ENCODE data around the gene MRPL37. TPM values are rescaled to one million over a fixed set of nuclear protein-coding genes. Genes with fewer than 3 reads are reported as not detected.
A peak's percentile ranks its signal among the peaks of the same experiment; 100 is the strongest.

MRPL37 gene
- total RNA-seq, 1 donor from 2014 or later = 80.0 TPM

- Histone ChIP-seq H3K4me1 (ENCODE audit: insufficient read depth, low read length) (peaks cover 23% of the 10 kb centered on the region), H3K79me2 (ENCODE audit: insufficient read depth, low read length) (no peaks in the 10 kb centered on the region), H2AFZ (ENCODE audit: low read depth, low read length) (no peak overlapping the region), H3K4me2 (ENCODE audit: low read length) (no peak overlapping the region), H3K27ac (ENCODE audit: low read depth, low read length) (peak overlapping the region; percentile 5), H3K36me3 (ENCODE audit: insufficient read depth, low read length) (no peaks in the 10 kb centered on the region), H3K4me3 (ENCODE audit: insufficient read depth, low read depth, low read length) (no peak overlapping the region), H3K9me3 (ENCODE audit: insufficient read depth, low read depth, low read length) (no peaks in the 10 kb centered on the region), H3K9ac (ENCODE audit: low read length) (no peak overlapping the region), H3K27me3 (ENCODE audit: insufficient read depth, low read length) (no peaks in the 10 kb centered on the region), H4K20me1 (ENCODE audit: insufficient read depth, low read length) (no peaks in the 10 kb centered on the region)
- Mint-ChIP-seq H3K27ac (ENCODE audit: unreplicated experiment) (peak overlapping the region; percentile 62), H3K27me3 (ENCODE audit: low read depth, unreplicated experiment) (no peaks in the 10 kb centered on the region), H3K36me3 (ENCODE audit: low read depth, unreplicated experiment) (peaks cover 6% of the 10 kb centered on the region), H3K9me3 (ENCODE audit: unreplicated experiment) (no peaks in the 10 kb centered on the region), H3K4me3 (ENCODE audit: unreplicated experiment) (no peak overlapping the region), H3K4me1 (ENCODE audit: low read depth, unreplicated experiment) (peaks cover 31% of the 10 kb centered on the region)
- TF ChIP-seq, protein P1, sequence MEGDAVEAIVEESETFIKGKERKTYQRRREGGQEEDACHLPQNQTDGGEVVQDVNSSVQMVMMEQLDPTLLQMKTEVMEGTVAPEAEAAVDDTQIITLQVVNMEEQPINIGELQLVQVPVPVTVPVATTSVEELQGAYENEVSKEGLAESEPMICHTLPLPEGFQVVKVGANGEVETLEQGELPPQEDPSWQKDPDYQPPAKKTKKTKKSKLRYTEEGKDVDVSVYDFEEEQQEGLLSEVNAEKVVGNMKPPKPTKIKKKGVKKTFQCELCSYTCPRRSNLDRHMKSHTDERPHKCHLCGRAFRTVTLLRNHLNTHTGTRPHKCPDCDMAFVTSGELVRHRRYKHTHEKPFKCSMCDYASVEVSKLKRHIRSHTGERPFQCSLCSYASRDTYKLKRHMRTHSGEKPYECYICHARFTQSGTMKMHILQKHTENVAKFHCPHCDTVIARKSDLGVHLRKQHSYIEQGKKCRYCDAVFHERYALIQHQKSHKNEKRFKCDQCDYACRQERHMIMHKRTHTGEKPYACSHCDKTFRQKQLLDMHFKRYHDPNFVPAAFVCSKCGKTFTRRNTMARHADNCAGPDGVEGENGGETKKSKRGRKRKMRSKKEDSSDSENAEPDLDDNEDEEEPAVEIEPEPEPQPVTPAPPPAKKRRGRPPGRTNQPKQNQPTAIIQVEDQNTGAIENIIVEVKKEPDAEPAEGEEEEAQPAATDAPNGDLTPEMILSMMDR (IDR thresholded peaks at IDR 0.05; ENCODE audit: insufficient read depth, low read depth, low read length) = no peak
- no peak for TF ChIP-seq EZH2 (IDR thresholded peaks at IDR 0.05; ENCODE audit: insufficient read depth, low read length)
- FAIRE-seq (no peak), DNase-seq (ENCODE audit: low read depth) (peak; percentile 89)
Measured at GRCh38 chr1:54255026-54255702, 55.2 kb downstream of the MRPL37 start.

DNA sequence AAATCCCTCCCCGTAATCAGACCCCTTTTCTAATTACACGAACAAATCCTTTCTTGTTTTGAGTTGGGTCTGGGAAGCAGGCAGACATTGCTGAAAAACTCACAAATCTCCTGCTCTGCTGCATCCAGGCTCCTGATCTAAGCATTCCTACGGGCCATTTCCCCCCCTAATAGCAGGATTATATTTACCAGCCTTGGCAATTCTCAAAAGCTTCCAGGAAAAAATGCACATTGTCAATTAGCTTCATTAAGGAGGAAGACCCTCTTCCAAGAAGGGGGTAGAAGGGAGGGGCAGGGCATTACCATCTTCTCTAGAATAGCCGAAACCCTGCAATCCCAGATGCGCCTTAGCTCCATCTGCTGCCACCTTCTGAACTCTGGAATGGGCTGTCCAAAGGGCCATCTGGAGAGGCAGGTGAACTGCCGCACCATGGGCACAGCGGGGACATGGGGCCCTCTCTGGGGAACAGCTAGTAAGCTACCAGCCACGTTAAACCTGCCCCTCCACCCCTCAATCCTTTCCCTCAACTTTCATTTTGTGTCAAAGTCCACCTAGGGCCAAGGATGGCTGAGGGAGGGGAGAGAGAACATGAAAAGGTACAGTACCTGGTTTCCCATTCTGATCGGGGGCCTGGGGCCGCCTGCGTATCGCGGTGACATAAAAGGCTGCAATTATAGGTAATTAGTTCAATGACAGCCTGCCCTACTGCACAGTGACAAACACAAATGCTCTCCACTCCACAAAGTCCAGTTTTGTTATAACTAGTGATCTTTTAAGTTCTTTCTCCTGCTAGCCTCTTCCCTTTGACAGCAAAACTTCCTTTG is 56.8 kb downstream of the MRPL37 start:
- no peak overlapping the region for H3K4me3 Mint-ChIP-seq (ENCODE audit: unreplicated experiment)
- TF ChIP-seq, protein P1 (IDR thresholded peaks at IDR 0.05; ENCODE audit: insufficient read depth, low read depth, low read length) = no peak
- TF ChIP-seq EZH2 (IDR thresholded peaks at IDR 0.05; ENCODE audit: insufficient read depth, low read length) = no peak
- H3K27ac ChIP-seq (ENCODE audit: low read depth, low read length) = no peak overlapping the region

GRCh38 chr1:54257346-54257620 is 57.3 kb downstream of the MRPL37 start:
- Histone ChIP-seq H3K9me3 (ENCODE audit: insufficient read depth, low read depth, low read length) (no peaks in the 10 kb centered on the region), H2AFZ (ENCODE audit: low read depth, low read length) (no peak overlapping the region), H3K79me2 (ENCODE audit: insufficient read depth, low read length) (no peaks in the 10 kb centered on the region), H3K4me3 (ENCODE audit: insufficient read depth, low read depth, low read length) (no peak overlapping the region), H3K4me2 (ENCODE audit: low read length) (no peak overlapping the region), H3K9ac (ENCODE audit: low read length) (no peak overlapping the region), H3K36me3 (ENCODE audit: insufficient read depth, low read length) (no peaks in the 10 kb centered on the region), H4K20me1 (ENCODE audit: insufficient read depth, low read length) (peaks cover 18% of the 10 kb centered on the region), H3K27me3 (ENCODE audit: insufficient read depth, low read length) (no peaks in the 10 kb centered on the region), H3K4me1 (ENCODE audit: insufficient read depth, low read length) (peaks cover 23% of the 10 kb centered on the region), H3K27ac (ENCODE audit: low read depth, low read length) (no peak overlapping the region)
- Mint-ChIP-seq H3K36me3 (ENCODE audit: low read depth, unreplicated experiment) (peaks cover 12% of the 10 kb centered on the region), H3K9me3 (ENCODE audit: unreplicated experiment) (no peaks in the 10 kb centered on the region), H3K27me3 (ENCODE audit: low read depth, unreplicated experiment) (no peaks in the 10 kb centered on the region), H3K4me1 (ENCODE audit: low read depth, unreplicated experiment) (peaks cover 28% of the 10 kb centered on the region), H3K27ac (ENCODE audit: unreplicated experiment) (no peak overlapping the region), H3K4me3 (ENCODE audit: unreplicated experiment) (no peak overlapping the region)
- FAIRE-seq (no peak), DNase-seq (ENCODE audit: low read depth) (no peak)
- TF ChIP-seq, protein P1 (IDR thresholded peaks at IDR 0.05; ENCODE audit: insufficient read depth, low read depth, low read length) = no peak
- TF ChIP-seq EZH2 (IDR thresholded peaks at IDR 0.05; ENCODE audit: insufficient read depth, low read length) = no peak

More for the DNA sequence above, 56.8 kb downstream of the MRPL37 start:
- Mint-ChIP-seq H3K27me3 (ENCODE audit: low read depth, unreplicated experiment) (no peaks in the 10 kb centered on the region), H3K36me3 (ENCODE audit: low read depth, unreplicated experiment) (peaks cover 12% of the 10 kb centered on the region), H3K9me3 (ENCODE audit: unreplicated experiment) (no peaks in the 10 kb centered on the region), H3K27ac (ENCODE audit: unreplicated experiment) (no peak overlapping the region), H3K4me1 (ENCODE audit: low read depth, unreplicated experiment) (peaks cover 29% of the 10 kb centered on the region)
- no peaks in the 10 kb centered on the region for H3K79me2 ChIP-seq (ENCODE audit: insufficient read depth, low read length)
- H3K9me3 ChIP-seq (ENCODE audit: insufficient read depth, low read depth, low read length) = no peaks in the 10 kb centered on the region
- no peaks in the 10 kb centered on the region for H3K36me3 ChIP-seq (ENCODE audit: insufficient read depth, low read length)
- no peak overlapping the region for H3K4me2 ChIP-seq (ENCODE audit: low read length)
- H3K27me3 ChIP-seq (ENCODE audit: insufficient read depth, low read length) = no peaks in the 10 kb centered on the region
- DNase-seq (ENCODE audit: low read depth) (no peak), FAIRE-seq (no peak)
- H3K4me1 ChIP-seq (ENCODE audit: insufficient read depth, low read length) = peaks cover 23% of the 10 kb centered on the region
- H2AFZ ChIP-seq (ENCODE audit: low read depth, low read length) = no peak overlapping the region
- no peak overlapping the region for H3K4me3 ChIP-seq (ENCODE audit: insufficient read depth, low read depth, low read length)
- H3K9ac ChIP-seq (ENCODE audit: low read length) = no peak overlapping the region
- peaks cover 12% of the 10 kb centered on the region for H4K20me1 ChIP-seq (ENCODE audit: insufficient read depth, low read length)

Measured in astrocyte (in vitro differentiated cells and primary cell).